GM21360 (cell line): ENCODE data around the gene DHRS2.
"Not testable (repeated sequence)": the region's sequence is repeated elsewhere in the genome, so short reads cannot be mapped to it uniquely, and the experiment has no call there.

Source experiments
- ATAC-seq: cut with Tn5 transposase; IDR thresholded peaks from one replicate; pipeline ENCODE4 v1.9.1; 2021; ENCODE audit warnings: mild to moderate bottlenecking, moderate library complexity; ENCODE audit not compliant: unreplicated experiment

DHRS2 gene

DNA sequence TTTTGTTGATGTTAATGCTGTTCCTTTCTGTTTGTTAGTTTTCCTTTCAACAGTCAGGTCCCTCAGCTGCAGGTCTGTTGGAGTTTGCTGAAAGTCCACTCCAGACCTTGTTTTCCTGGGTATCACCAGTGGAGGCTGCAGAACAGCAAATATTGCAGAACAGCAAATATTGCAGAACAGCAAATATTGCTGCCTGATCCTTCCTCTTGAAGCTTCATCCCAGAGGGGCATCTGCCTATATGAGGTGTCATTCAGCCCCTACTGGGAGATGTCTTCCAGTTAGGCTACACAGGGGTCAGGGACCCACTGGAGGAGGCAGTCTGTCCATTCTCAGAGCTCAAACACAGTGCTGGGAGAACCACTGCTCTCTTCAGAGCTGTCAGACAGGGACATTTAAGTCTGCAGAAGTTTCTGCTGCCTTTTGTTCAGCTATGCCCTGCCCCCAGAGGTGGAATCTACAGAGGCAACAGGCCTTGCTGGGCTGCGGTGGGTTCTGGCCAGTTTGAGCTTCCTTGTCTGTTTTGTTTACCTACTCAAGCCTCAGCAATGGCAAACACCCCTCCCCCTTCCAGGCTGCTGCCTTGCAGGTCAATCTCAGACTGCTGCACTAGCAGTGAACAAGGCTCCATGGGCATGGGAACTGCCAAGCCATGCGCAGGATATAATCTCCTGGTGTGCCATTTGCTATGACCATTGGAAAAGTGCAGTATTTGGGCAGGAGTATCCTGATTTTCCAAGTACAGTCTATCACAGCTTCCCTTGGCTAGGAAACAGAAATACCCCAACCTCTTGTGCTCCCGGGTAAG is 53.7 kb downstream of the DHRS2 start:
- ATAC-seq = not testable (repeated sequence)

- ATAC-seq = no peak
Measured at GRCh38 chr14:23692416-23692815, 56.3 kb downstream of the DHRS2 start.

DNA sequence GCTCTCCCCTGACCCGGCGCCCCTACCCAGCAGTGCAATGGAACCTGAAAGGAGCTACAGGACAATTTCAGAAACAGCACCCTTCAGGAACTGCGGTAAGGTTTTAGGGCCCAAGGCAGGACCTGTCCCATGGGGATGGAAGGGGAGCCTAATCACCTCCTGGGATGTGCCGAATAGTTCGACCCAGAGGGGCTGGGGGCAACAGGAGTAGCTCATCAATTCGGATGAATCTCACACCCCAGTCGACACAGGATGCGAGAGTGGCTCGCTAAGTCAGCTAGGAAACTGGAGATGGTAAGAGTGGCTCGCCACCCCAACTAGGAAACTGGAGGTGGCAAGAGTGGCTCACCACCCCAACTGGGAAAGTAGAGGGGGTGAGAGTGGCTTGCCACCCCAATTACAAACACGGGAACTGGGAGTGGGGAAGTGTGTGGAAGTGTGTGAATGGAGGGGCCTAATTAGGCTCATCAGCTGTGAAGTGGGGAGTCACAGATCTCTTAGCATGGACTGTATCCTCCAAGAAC is 57.1 kb downstream of the DHRS2 start:
- ATAC-seq = no peak

GRCh38 chr14:23694085-23694948 is 58.2 kb downstream of the DHRS2 start:
- ATAC-seq = no peak
